Upper lobe of left lung (tissue), 6 donors: ENCODE measurements around the gene TMTC2. TPM values are rescaled to one million over a fixed set of nuclear protein-coding genes. Genes with fewer than 3 reads are reported as not detected.

Experiments
- ATAC-seq, 2 donors: fragments of 200-7000 bp; cut with Tn5 transposase; one replicate each; pipeline ENCODE4 v1.9.1; 2022; ENCODE audit warnings: mild to moderate bottlenecking in 2 of 2, moderate library complexity in 2 of 2; ENCODE audit not compliant: low FRiP score in 2 of 2
- DNase-seq, 2 donors: peaks; one replicate each; pipeline ENCODE4 v3.0.0-alpha.2; 2019 to 2020
- H3K27ac ChIP-seq, 4 donors: fragments of 200-600 bp; sonication (generic); one replicate each; pipeline ENCODE4 v1.5.1; 2016 to 2019
- H3K27me3 ChIP-seq, 4 donors: fragments of 200-600 bp; sonication (generic); one replicate each; pipeline ENCODE4 v1.5.1; 2017 to 2019
- H3K36me3 ChIP-seq, 4 donors: fragments of 200-600 bp; sonication (generic); one replicate each; pipeline ENCODE4 v1.5.1; 2016 to 2019
- H3K4me1 ChIP-seq, 4 donors: fragments of 200-600 bp; sonication (generic); one replicate each; pipeline ENCODE4 v1.5.1; 2018 to 2019
- H3K4me3 ChIP-seq, 4 donors: fragments of 200-600 bp; sonication (generic); one replicate each; pipeline ENCODE4 v1.5.1; 2017 to 2019; ENCODE audit warnings: mild to moderate bottlenecking in 2 of 4, moderate library complexity in 1 of 4
- H3K9me3 ChIP-seq, 4 donors: fragments of 200-600 bp; sonication (generic); one replicate each; pipeline ENCODE4 v1.5.1; 2018 to 2019
- EP300 ChIP-seq, 4 donors: sonication (generic); formaldehyde crosslinking; IDR thresholded peaks; one replicate each; pipeline ENCODE4 v1.5.1; 2017; ENCODE audit warnings: antibody characterized with exemption in 4 of 4, control low read depth in 2 of 4
- POLR2A ChIP-seq, 4 donors: fragments of 450-650 bp; IDR thresholded peaks; one replicate each; pipeline ENCODE4 v1.5.1; 2016 to 2017; ENCODE audit warnings: antibody characterized with exemption in 4 of 4, mild to moderate bottlenecking in 2 of 4
- POLR2AphosphoS5 ChIP-seq, 2 donors: sonication (generic); formaldehyde crosslinking; IDR thresholded peaks; one replicate each; pipeline ENCODE4 v1.5.1; 2017; ENCODE audit warnings: antibody characterized with exemption in 2 of 2
- WGBS, 2 donors: methylation state at CpG; one replicate each; pipeline ENCODE4 v1.1.5; 2017 to 2018; 5-methylcytosine and 5-hydroxymethylcytosine counted together
- total RNA-seq, 6 donors: library from RNA; depleted of rRNA in 4 of 6; stranded (reverse); fragments of >200 nt in 4 of 6; gene quantifications; one replicate each; pipeline versions ENCODE4 v1.1.0 to v1.2.1, GENCODE V29; 2016 to 2021
- TF ChIP-seq, protein P1 (sequence below), 6 experiments: fragments of 450-650 bp in 4 of 6; fragments of 200-600 bp in 2 of 6; sonication (generic) in 2 of 6; IDR thresholded peaks; one replicate each; pipeline ENCODE4 v1.5.1; 2016 to 2019; ENCODE audit warnings: antibody characterized with exemption in 6 of 6
- donor health status: DM: no; HTN: no; CAD: no; lungs with moderate emphysema.
- donor health status: DM: no; HTN: yes; CAD: no; lungs with severe emphysema.

TMTC2 gene
- total RNA-seq, 6 donors from 2014 or later, result 21.2 to 37.7 (median 26.8) TPM

DNA sequence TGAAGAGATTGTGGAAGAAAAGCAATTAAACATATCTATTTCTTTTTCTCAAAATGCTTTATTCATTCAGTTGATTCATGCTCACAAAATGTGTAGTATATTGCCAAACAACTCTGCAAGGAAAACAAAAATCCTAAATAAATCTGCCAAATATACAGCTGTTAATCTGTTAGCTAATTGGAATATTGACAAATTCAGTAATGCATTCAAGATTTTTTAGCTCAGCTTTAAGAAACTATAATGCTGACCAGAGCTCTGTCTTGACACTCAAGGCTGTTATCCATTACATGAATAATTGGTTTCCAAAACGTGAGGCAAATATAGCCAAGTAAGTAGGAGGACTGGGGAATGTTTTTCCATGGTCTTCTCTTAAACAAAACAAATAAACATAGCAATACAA is 146.8 kb downstream of the TMTC2 start:
- no peaks in the 10 kb centered on the region for H3K4me1 ChIP-seq
- H3K36me3 ChIP-seq, result no peaks in the 10 kb centered on the region
- H3K4me3 ChIP-seq, result no peak overlapping the region
- DNase-seq, result no peak
- no peak for TF ChIP-seq POLR2A (IDR thresholded peaks at IDR 0.05)
- TF ChIP-seq EP300 (IDR thresholded peaks at IDR 0.05), result no peak
- no peak for TF ChIP-seq POLR2AphosphoS5 (IDR thresholded peaks at IDR 0.05)
- TF ChIP-seq, protein P1, sequence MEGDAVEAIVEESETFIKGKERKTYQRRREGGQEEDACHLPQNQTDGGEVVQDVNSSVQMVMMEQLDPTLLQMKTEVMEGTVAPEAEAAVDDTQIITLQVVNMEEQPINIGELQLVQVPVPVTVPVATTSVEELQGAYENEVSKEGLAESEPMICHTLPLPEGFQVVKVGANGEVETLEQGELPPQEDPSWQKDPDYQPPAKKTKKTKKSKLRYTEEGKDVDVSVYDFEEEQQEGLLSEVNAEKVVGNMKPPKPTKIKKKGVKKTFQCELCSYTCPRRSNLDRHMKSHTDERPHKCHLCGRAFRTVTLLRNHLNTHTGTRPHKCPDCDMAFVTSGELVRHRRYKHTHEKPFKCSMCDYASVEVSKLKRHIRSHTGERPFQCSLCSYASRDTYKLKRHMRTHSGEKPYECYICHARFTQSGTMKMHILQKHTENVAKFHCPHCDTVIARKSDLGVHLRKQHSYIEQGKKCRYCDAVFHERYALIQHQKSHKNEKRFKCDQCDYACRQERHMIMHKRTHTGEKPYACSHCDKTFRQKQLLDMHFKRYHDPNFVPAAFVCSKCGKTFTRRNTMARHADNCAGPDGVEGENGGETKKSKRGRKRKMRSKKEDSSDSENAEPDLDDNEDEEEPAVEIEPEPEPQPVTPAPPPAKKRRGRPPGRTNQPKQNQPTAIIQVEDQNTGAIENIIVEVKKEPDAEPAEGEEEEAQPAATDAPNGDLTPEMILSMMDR (IDR thresholded peaks at IDR 0.05), result no peak
- ATAC-seq, result no peak
- 38 to 48% methylated on average over 1 of the region's 1 CpG for whole genome bisulfite sequencing, 2 donors
- no peak overlapping the region for H3K27ac ChIP-seq
- H3K9me3 ChIP-seq, result no peaks in the 10 kb centered on the region
- H3K27me3 ChIP-seq, result no peaks in the 10 kb centered on the region

DNA sequence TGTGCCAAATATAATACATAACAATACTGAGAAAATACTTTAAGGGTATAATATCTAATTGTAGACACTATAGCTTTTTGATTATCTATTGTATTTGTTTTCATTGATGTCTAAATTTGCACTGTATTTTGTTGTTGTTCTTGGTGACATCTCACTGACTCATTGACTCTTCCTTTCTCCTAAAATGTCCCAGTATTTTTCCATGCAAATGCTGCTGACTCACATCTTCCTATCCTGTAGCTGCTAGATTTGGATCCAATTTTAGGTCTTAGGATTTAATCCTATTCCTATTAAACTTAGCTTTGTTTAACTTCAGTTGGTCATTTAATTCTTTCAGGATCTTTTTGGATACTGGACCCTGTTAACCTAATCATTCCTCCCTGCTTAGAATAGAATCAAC is 148.5 kb downstream of the TMTC2 start:
- Histone ChIP-seq H3K36me3 (no peaks in the 10 kb centered on the region), H3K4me3 (no peak overlapping the region), H3K27ac (no peak overlapping the region), H3K9me3 (no peaks in the 10 kb centered on the region), H3K4me1 (no peaks in the 10 kb centered on the region), H3K27me3 (no peaks in the 10 kb centered on the region)
- TF ChIP-seq, protein P1 (IDR thresholded peaks at IDR 0.05), result no peak
- TF ChIP-seq EP300 (IDR thresholded peaks at IDR 0.05) (no peak), POLR2AphosphoS5 (IDR thresholded peaks at IDR 0.05) (no peak), POLR2A (IDR thresholded peaks at IDR 0.05) (no peak)
- DNase-seq (no peak), ATAC-seq (no peak)

DNA sequence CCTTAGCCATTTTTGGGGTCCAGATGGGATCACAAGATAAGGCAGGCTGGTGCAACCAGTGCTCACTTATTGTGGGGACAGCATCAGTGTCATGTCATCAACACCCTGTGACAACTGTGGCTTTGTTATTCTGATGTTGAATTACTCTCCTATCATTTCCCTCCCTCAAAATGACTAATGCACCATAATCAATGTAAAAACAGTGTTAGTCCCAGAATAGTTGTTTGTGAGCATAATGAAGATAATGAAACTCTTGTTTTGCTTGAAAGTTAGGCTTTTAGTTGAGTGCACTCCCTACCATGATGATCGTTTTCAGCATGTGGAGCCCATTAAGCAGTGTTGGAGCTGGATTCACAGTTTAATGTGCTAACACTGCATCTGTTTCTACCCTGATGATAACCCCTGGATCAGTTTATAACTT is 151.4 kb downstream of the TMTC2 start:
- Histone ChIP-seq H3K4me1 (no peaks in the 10 kb centered on the region), H3K27ac (no peak overlapping the region), H3K36me3 (no peaks in the 10 kb centered on the region), H3K4me3 (no peak overlapping the region), H3K9me3 (no peaks in the 10 kb centered on the region), H3K27me3 (no peaks in the 10 kb centered on the region)
- ATAC-seq, result no peak
- TF ChIP-seq POLR2AphosphoS5 (IDR thresholded peaks at IDR 0.05) (no peak), POLR2A (IDR thresholded peaks at IDR 0.05) (no peak), EP300 (IDR thresholded peaks at IDR 0.05) (no peak)
- TF ChIP-seq, protein P1 (IDR thresholded peaks at IDR 0.05), result no peak
- WGBS, 2 donors, result 78 to 86% methylated on average over 1 of the region's 1 CpG
- no peak for DNase-seq

DNA sequence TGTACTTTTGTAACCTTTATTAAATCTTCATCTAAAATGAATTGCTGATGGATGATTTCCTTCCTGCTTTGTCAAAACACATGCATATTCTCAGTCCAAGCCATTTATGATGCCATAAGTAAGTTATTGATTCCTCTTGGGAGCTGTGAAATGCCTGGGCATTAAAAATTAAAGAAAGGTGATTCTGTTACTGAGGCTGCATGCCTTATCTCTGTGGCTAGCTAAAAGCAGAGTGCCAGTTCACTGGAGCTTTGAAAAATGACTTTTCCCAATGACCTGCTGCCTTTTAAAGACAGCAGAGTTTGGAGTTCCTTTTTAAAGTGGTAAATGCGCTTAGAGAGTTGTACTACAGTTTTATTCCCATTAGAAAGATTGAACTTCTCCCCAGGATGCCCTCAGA is 152.1 kb downstream of the TMTC2 start:
- TF ChIP-seq, protein P1 (IDR thresholded peaks at IDR 0.05), result no peak
- TF ChIP-seq EP300 (IDR thresholded peaks at IDR 0.05) (no peak), POLR2AphosphoS5 (IDR thresholded peaks at IDR 0.05) (no peak), POLR2A (IDR thresholded peaks at IDR 0.05) (no peak)
- Histone ChIP-seq H3K9me3 (no peaks in the 10 kb centered on the region), H3K36me3 (no peaks in the 10 kb centered on the region), H3K27ac (no peak overlapping the region), H3K4me1 (no peaks in the 10 kb centered on the region), H3K27me3 (no peaks in the 10 kb centered on the region), H3K4me3 (no peak overlapping the region)
- WGBS, 2 donors, result 93 to 100% methylated on average over 1 of the region's 1 CpG
- ATAC-seq, result no peak
- no peak for DNase-seq

DNA sequence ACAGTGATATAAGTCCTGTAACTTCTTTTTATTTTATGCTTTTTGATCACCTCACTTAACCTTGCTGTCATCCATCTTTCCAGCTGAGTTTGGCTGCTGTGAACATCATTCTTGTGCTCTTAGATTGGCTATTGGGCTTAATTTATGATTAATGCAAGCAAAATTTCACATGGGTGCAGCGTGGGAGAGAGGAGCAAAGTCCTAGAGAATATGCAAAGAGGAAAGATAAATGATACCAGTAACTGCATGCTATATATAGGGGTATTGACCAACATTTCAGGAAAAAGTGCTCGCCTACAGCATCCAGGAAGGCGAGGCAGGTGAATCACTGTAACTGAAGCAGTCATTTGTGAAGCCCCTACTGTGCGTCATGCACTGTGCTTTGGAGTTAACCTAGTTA is 153.1 kb downstream of the TMTC2 start:
- Histone ChIP-seq H3K27me3 (no peaks in the 10 kb centered on the region), H3K4me1 (no peaks in the 10 kb centered on the region), H3K27ac (no peak overlapping the region), H3K4me3 (no peak overlapping the region), H3K9me3 (no peaks in the 10 kb centered on the region), H3K36me3 (no peaks in the 10 kb centered on the region)
- no peak for DNase-seq
- WGBS, 2 donors, result 92 to 94% methylated on average over 4 of the region's 4 CpGs
- TF ChIP-seq POLR2A (IDR thresholded peaks at IDR 0.05) (no peak), EP300 (IDR thresholded peaks at IDR 0.05) (no peak), POLR2AphosphoS5 (IDR thresholded peaks at IDR 0.05) (no peak)
- ATAC-seq, result no peak
